Gastroesophageal sphincter (tissue), 3 donors: ENCODE data around the gene MDGA2.

ENCODE experiments used
- POLR2A ChIP-seq, 2 donors: fragments of 450-650 bp; IDR thresholded peaks; one replicate each; pipeline ENCODE4 v1.6.1; 2017; ENCODE audit warnings: antibody characterized with exemption in 2 of 2, mild to moderate bottlenecking in 2 of 2, moderate library complexity in 1 of 2
- POLR2AphosphoS5 ChIP-seq: sonication (generic); formaldehyde crosslinking; IDR thresholded peaks from one replicate; pipeline ENCODE4 v1.6.1; 2017; ENCODE audit warnings: antibody characterized with exemption
- TF ChIP-seq, protein P1 (sequence below), 4 experiments: fragments of 200-600 bp in 2 of 4; fragments of 450-650 bp in 2 of 4; sonication (generic) in 1 of 4; IDR thresholded peaks; one replicate each; pipeline ENCODE4 v1.5.1; 2017 to 2019; ENCODE audit warnings: antibody characterized with exemption in 4 of 4, mild to moderate bottlenecking in 2 of 4, moderate library complexity in 2 of 4

DNA sequence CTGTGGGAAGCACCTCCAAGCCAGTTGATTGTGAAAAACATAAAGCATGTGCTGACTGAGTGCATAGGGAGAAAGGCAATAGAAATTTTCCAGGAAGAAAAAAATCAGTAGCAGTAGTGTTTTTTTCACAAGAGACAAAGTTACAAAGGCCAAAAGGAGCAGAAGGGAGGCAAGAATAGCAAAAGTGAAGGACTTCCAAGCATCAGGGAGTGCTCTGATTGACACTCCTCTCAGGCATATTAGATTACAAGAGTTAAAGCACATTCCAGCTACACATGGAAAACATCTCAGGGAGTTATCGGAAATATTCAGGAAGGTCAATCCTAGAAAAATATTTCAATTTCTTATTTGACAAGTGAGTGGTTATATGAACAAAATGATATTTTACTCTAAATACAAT is 508.0 kb downstream of the MDGA2 start:
- TF ChIP-seq, protein P1, sequence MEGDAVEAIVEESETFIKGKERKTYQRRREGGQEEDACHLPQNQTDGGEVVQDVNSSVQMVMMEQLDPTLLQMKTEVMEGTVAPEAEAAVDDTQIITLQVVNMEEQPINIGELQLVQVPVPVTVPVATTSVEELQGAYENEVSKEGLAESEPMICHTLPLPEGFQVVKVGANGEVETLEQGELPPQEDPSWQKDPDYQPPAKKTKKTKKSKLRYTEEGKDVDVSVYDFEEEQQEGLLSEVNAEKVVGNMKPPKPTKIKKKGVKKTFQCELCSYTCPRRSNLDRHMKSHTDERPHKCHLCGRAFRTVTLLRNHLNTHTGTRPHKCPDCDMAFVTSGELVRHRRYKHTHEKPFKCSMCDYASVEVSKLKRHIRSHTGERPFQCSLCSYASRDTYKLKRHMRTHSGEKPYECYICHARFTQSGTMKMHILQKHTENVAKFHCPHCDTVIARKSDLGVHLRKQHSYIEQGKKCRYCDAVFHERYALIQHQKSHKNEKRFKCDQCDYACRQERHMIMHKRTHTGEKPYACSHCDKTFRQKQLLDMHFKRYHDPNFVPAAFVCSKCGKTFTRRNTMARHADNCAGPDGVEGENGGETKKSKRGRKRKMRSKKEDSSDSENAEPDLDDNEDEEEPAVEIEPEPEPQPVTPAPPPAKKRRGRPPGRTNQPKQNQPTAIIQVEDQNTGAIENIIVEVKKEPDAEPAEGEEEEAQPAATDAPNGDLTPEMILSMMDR (IDR thresholded peaks at IDR 0.05): no peak
- no peak for TF ChIP-seq POLR2A (IDR thresholded peaks at IDR 0.05)
- no peak for TF ChIP-seq POLR2AphosphoS5
